Activated T-cell treated with anti-CD3 and anti-CD28 coated beads, Interleukin-2, amount 50 U/mL, for 4 hours (primary cell): Measurements from ENCODE around the gene RIMKLB. TPM values are rescaled to one million over a fixed set of nuclear protein-coding genes. Genes with fewer than 3 reads are reported as not detected.

Experiments
- ATAC-seq, 2 donors: fragments of 200-7000 bp; cut with Tn5 transposase; one replicate each; pipeline ENCODE4 v1.10.0; 2021
- DNase-seq: peaks from one replicate; pipeline ENCODE4 v3.0.0-alpha.2; 2020
- H3K27me3 Mint-ChIP-seq: one replicate; pipeline ENCODE4 v1.8.0; 2021; ENCODE audit warnings: low read depth, mixed read lengths
- H3K36me3 Mint-ChIP-seq: one replicate; pipeline ENCODE4 v1.8.0; 2022; ENCODE audit warnings: mixed read lengths; ENCODE audit not compliant: insufficient read depth
- H3K4me1 Mint-ChIP-seq: one replicate; pipeline ENCODE4 v1.8.0; 2021; ENCODE audit warnings: low read depth, mixed read lengths
- H3K4me3 Mint-ChIP-seq: one replicate; pipeline ENCODE4 v1.8.0; 2021; ENCODE audit warnings: mild to moderate bottlenecking, moderate library complexity, mixed read lengths
- H3K9me3 Mint-ChIP-seq: one replicate; pipeline ENCODE4 v1.8.0; 2021; ENCODE audit warnings: mixed read lengths
- total RNA-seq, 3 donors: library from RNA; stranded (reverse); gene quantifications; one replicate each; pipeline ENCODE4 v1.2.1, GENCODE V29; 2021

The RIMKLB gene
- total RNA-seq, 3 donors from 2014 or later = 5.7 to 7.7 (median 6.0) TPM

DNA sequence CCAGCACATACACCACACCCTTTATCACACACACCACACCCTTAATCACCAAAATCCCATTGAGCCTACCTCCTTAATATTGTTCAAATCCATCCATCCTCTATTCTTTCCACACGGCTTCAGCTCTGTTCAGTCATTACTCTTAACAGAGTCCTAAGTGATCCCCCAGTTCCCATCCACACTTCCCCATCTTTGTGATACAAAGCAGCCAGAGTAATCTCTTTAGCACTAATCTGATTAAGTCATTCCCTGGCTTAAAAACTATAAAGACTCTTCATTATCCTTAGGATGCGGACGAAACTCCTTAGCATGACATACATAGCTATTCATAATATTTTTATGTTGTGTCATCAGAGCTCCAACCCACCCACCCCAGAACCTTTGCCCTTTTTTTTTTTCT, 20.4 kb upstream of the RIMKLB start:
- DNase-seq (no peak), ATAC-seq (no peak)
- Mint-ChIP-seq H3K4me1 (peaks cover 6% of the 10 kb centered on the region), H3K36me3 (no peaks in the 10 kb centered on the region), H3K4me3 (no peak overlapping the region), H3K27me3 (no peaks in the 10 kb centered on the region), H3K9me3 (no peaks in the 10 kb centered on the region)

DNA sequence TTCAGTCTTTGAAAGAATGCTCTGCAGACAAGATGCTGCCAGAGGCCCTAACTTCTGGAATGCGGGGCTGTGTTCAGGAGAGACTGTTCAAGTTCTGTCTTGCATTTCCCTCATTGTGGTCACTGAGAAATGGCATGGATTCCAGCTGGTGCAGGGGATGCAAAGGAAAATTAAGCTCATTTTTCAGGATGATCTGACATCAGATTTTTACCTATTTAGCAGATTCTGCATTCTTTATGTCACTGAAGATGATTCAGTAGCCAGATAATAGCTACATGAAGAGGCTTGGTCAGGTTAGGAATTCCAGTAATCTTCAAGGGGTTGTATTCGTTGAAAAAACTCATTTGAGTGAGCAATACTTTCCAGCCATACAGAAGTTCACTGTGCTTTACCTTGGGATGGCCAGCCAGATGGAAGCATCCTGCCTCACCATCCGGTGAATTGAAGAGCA, 19.1 kb upstream of the RIMKLB start:
- ATAC-seq = no peak
- H3K4me3 Mint-ChIP-seq = no peak overlapping the region
- DNase-seq = no peak
- H3K36me3 Mint-ChIP-seq = no peaks in the 10 kb centered on the region
- no peaks in the 10 kb centered on the region for H3K9me3 Mint-ChIP-seq
- H3K4me1 Mint-ChIP-seq = peaks cover 6% of the 10 kb centered on the region
- no peaks in the 10 kb centered on the region for H3K27me3 Mint-ChIP-seq

DNA sequence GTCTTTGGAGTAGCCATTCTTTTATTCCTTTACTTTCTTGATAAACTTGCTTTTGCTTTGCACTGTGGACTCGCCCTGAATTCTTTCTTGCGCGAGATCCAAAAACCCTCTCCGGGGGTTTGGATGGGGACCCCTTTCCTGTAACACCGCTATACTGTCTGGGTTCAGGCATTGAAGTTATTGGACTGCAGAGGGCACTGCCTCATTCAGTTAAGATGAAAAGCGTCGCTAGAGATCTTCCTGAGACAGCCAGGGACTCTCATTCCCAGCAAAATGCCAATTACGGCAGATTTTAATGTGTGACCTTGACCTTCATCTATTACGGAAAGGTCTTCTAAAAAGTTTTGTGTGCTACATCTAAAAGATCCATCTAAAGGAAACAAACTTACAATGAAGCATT, 17.3 kb upstream of the RIMKLB start:
- Mint-ChIP-seq H3K9me3 (no peaks in the 10 kb centered on the region), H3K27me3 (no peaks in the 10 kb centered on the region), H3K4me1 (peaks cover 4% of the 10 kb centered on the region), H3K4me3 (no peak overlapping the region), H3K36me3 (no peaks in the 10 kb centered on the region)
- no peak for ATAC-seq
- DNase-seq = no peak

DNA sequence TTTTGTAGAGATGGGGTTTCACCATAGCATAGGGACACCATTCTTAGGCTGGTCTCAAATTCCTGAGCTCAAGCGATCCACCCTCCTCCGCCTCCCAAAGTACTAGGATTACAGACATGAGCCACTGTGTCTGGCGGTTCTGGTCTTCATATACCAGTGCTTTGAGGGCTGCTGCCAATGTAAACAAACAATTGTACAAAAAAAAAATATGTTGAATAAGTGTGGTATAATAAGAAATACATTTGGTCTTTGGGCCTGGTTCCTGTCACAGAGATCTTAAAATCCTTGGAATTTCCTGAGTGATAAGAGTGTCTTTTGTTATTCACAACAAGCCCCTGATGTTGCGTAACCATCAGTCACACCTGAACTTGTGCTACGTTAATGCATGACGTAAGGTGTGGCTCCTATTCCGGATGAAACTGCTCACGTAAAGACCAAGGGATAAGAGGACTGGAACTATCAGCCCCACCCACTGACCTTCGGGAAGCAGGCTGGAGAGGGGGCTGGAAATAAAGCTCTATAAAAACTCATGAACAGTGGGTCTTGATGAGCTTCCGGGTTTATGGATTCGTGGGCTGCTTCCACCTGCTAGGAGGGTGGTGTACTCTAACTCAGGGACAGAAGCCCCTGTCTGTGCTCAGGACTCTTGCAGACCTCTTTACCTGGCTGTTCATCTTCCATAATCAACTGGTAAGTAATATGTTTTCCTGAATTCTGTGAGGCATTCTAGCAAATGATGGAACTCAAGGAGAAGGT, 16.5 kb upstream of the RIMKLB start:
- H3K27me3 Mint-ChIP-seq = no peaks in the 10 kb centered on the region
- H3K4me1 Mint-ChIP-seq = peaks cover 4% of the 10 kb centered on the region
- no peak for DNase-seq
- ATAC-seq = no peak
- no peaks in the 10 kb centered on the region for H3K36me3 Mint-ChIP-seq
- no peak overlapping the region for H3K4me3 Mint-ChIP-seq
- no peaks in the 10 kb centered on the region for H3K9me3 Mint-ChIP-seq

DNA sequence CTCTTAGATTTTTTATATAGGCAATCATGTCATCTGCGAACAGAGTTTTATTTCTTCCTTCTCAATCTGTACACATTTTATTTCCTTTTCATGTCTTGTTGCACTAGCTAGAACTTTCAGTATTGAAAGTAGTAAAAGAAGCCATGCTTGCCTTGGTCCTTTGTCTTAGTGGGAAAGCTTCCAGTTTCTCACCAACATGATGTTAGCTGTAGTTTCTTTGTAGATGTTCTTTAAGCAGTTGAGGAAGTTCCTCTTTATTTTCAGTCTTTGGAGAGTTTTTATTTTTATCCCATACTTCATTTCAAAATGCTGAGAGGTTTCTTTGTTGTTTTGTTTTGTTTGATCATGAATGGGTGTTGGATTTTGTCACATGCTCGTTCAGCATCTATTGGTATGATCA, 12.7 kb upstream of the RIMKLB start:
- no peak for ATAC-seq
- Mint-ChIP-seq H3K36me3 (no peaks in the 10 kb centered on the region), H3K9me3 (no peaks in the 10 kb centered on the region)

DNA sequence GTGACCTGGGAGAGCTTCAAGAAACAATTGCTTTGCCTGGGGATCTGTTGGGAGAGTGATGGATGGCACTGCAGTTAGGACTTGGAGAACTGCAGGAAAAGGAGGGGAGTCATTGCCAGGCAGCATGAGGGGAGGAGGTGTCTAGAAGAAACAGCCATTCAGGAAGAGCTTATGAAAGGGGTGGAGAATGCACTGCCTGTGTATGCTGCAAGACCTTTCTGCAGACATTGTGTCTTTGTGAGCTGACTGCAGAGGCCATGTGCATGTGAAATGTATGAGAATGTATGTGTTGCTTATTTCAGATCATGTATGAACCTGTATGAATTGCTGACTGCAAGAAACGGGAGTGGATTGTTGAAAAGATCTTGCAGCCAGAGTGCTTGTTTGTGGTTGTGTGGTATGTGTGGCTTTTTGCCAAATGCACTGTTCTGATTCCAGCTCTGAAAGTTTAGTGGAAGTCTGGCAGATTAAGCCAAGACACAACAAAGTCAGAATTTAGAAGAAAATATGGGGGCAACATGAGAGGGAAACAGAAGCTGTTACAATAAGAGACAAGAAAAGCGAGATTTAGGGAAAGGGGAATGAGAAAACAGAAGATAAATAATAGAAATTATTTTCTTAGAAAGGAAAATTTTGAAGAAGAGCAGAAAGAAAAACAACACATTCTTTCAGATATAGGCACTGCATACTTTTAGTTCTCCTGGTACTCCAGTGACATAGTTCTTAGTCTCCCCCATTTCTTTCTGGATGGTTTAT, 9.8 kb upstream of the RIMKLB start:
- no peak for DNase-seq
- ATAC-seq = no peak
- H3K4me3 Mint-ChIP-seq = no peak overlapping the region
- H3K27me3 Mint-ChIP-seq = peaks cover 2% of the 10 kb centered on the region
- peaks cover 6% of the 10 kb centered on the region for H3K4me1 Mint-ChIP-seq
- no peaks in the 10 kb centered on the region for H3K36me3 Mint-ChIP-seq
- H3K9me3 Mint-ChIP-seq = no peaks in the 10 kb centered on the region

More for the DNA sequence above, 12.7 kb upstream of the RIMKLB start:
- Mint-ChIP-seq H3K4me1 (peaks cover 4% of the 10 kb centered on the region), H3K27me3 (peaks cover 2% of the 10 kb centered on the region), H3K4me3 (no peak overlapping the region)
- no peak for DNase-seq

DNA sequence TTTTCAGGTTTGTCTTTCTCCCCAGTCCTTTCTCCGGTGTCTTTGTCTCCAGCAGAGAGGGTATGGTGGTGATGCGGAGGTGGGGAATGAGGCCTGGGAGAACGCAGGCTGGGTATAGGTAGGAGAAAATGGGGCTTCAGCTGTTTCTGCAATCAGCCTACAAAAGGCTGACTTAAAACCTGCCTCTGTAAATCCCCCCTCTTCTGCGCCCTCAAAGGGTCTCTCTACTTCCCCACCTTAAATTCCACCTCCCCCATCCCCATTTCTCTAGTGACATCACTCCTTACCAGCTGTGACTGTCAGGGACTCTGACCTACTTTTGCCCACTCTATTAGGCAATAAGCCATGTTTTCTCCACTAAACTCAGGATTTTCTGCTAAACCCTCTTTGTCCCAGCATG, 8.1 kb upstream of the RIMKLB start:
- Mint-ChIP-seq H3K4me3 (no peak overlapping the region), H3K9me3 (no peaks in the 10 kb centered on the region), H3K27me3 (peaks cover 2% of the 10 kb centered on the region), H3K36me3 (no peaks in the 10 kb centered on the region), H3K4me1 (peaks cover 7% of the 10 kb centered on the region)
- ATAC-seq (no peak), DNase-seq (no peak)

DNA sequence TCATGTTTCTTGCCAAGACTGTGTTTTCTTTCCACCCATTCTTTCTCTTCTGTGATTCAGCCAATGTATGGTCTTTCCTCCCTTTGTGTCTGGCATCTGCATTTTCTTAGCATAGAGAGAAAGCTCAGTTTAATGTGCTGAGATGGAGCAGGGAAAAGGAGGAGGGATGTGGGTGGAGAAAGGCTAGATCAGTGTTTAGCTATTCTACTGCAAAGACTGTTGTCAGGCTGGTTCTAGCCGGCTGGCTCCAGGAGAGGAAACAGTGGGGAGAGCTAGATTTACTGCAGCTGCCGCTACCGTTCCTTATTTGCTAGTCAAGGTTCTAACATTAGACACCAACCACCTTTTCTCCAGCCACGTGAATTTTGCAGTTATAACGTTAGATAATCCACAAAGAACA, 5.2 kb upstream of the RIMKLB start:
- H3K4me1 Mint-ChIP-seq = peaks cover 14% of the 10 kb centered on the region
- no peaks in the 10 kb centered on the region for H3K9me3 Mint-ChIP-seq
- no peak for DNase-seq
- H3K4me3 Mint-ChIP-seq = no peak overlapping the region
- H3K27me3 Mint-ChIP-seq = peaks cover 2% of the 10 kb centered on the region
- H3K36me3 Mint-ChIP-seq = no peaks in the 10 kb centered on the region
- ATAC-seq = no peak

DNA sequence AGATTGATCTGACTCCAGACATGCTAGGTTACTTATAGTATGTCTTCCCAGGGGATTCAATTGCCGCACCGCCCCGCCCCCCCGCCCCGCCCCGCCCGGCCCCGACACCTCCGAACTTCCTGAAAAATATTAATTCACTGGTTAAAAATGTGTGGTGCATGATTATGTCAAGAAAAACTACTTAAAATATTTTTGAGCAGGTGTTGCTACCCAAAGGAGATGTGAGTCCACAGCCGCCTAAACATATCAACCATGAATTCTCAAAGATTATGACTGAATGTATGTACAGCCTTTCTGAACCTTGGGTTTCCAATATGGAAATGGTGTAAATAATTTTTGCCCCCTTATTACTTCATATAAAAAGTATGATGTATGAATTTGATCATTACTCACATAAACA, 2.7 kb upstream of the RIMKLB start:
- H3K4me3 Mint-ChIP-seq = no peak overlapping the region
- H3K36me3 Mint-ChIP-seq = no peaks in the 10 kb centered on the region
- no peaks in the 10 kb centered on the region for H3K9me3 Mint-ChIP-seq
- DNase-seq = no peak
- peaks cover 24% of the 10 kb centered on the region for H3K4me1 Mint-ChIP-seq
- no peaks in the 10 kb centered on the region for H3K27me3 Mint-ChIP-seq
- ATAC-seq = no peak

DNA sequence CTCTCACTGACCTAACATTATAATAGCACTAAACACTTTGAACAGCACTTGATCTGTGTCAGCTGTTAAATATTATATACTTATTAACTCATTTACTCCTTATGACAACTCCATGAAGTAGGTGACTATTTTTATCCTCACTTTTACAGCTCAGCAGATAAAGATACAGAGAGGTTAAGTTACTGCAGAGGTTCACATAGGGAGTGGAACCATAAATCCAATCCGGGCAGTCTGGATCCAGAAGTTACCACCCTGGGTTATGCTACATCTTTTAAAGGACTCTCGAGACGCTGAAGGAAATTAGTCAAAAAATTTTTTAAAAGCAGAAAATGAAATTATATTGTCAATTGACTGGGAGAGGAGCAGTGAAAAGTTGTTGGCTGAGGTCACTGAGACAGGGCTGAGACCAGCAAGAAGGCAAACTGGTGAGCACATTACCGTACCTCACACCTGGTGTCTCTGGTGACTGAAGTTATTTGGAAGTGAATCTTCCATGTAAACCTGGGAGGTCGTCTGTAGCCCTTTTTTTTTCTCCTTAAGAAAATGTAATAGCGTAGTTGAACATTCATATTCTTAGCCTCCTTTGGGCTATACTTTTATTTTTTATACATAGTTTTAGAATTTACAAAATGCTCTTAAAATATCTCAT, 1.2 kb upstream of the RIMKLB start:
- H3K4me1 Mint-ChIP-seq = peaks cover 24% of the 10 kb centered on the region
- H3K27me3 Mint-ChIP-seq = no peaks in the 10 kb centered on the region
- no peaks in the 10 kb centered on the region for H3K36me3 Mint-ChIP-seq
- no peaks in the 10 kb centered on the region for H3K9me3 Mint-ChIP-seq
- H3K4me3 Mint-ChIP-seq = peak overlapping the region; percentile 80
- DNase-seq (no peak), ATAC-seq (no peak)

DNA sequence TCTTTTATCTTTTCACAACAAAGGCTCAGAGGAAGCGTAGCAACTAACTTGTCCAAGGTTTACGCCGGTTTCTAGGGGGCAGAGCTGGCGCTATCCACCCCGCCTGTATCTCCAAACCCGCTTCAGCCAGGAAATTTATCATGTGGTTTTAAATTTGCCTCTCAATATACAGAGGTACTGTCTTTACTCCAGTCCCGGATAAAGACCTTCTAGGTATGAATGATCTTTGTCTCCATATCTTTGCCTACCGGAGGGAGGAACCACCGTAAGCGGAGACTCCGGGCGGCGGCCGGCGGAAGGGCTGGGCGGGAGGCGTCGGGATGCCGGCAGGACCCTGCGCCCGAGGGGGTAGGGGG, 693 bp upstream of the RIMKLB start:
- Mint-ChIP-seq H3K27me3 (no peaks in the 10 kb centered on the region), H3K4me3 (peak overlapping the region; percentile 80), H3K36me3 (no peaks in the 10 kb centered on the region), H3K9me3 (no peaks in the 10 kb centered on the region), H3K4me1 (peaks cover 25% of the 10 kb centered on the region)
- peak; percentile 5 to 19 for ATAC-seq
- no peak for DNase-seq

DNA sequence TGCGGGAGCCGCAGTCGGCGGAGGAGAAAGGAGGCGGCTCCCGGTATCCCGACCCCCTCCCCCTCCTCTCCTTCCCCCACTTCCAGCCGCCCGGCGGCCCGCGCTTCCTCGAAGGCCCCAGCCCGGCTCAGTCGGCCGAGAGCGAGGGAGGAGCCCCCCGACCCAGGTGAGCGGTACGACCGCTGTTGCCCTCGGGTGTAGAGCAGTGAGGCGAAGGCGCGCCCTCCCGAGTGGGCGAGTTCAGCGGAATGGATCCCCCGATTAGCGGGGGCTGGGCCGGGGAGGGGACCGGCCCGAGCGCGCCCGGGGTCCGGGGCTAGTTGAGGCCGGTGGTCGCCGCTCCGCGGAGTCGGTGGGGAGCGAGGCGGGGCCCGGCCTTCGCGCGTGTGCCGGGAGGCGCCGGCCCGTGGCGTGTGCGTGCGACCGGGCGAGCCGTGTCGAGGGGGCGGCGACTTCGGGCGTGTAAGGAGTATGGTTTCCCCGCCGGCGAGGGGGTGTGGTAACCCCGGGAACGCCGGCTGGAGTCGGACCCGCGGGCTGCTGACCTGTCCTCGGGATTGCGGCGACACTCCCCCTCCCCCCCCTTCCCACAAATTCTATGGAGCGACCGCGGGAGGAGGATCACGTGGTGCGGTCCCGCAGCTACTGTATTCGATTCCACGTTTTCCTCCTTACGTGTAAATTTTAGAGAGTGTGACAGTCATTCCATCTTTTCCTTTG, 501 bp downstream of the RIMKLB start:
- peak overlapping the region; percentile 89 for H3K4me3 Mint-ChIP-seq
- ATAC-seq (peak; percentile 57 to 62), DNase-seq (peak; percentile 37)
- H3K9me3 Mint-ChIP-seq = no peaks in the 10 kb centered on the region
- no peaks in the 10 kb centered on the region for H3K27me3 Mint-ChIP-seq
- peaks cover 19% of the 10 kb centered on the region for H3K4me1 Mint-ChIP-seq
- H3K36me3 Mint-ChIP-seq = no peaks in the 10 kb centered on the region

DNA sequence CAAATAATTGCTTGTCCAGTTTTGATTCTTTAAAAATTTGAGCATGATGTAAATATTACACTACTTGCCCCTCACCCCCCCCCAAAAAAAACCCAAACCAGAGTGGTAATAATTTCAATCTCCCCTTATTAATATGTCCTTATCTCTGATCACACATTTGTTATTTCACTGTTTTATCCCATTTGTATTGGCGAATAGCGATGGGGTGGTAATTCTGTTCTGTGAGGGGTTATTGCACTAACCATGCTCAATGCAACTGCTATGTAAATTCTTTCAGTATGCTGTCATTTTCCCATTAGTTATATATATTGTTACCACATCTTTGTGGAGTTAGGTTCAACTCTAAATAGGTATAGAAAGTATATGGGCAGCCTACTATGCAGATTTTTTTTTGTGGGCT, 1.1 kb downstream of the RIMKLB start:
- no peaks in the 10 kb centered on the region for H3K27me3 Mint-ChIP-seq

DNA sequence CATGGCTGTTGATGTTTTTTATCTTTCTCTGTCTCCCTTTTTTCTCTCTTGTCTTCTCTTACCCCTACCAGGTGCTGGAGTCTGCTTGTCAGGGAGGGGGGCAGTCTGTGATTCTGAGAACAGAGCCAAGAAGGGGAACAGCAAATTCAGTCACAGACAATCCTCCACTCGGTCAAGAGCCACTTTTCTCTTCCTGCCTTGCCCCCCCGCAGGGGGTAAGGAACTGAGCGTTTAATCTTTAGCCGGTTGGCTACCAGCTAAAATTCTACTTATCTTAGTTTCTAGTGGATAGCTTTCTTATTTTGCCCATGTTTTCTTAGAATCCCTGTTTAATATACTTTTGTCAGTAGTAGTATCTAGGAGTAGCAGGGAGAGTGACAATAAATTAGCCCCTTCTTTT, 1.9 kb downstream of the RIMKLB start:
- H3K9me3 Mint-ChIP-seq = no peaks in the 10 kb centered on the region
- peaks cover 19% of the 10 kb centered on the region for H3K4me1 Mint-ChIP-seq
- DNase-seq = no peak
- no peak for ATAC-seq
- H3K4me3 Mint-ChIP-seq = peak overlapping the region; percentile 72
- no peaks in the 10 kb centered on the region for H3K36me3 Mint-ChIP-seq
- H3K27me3 Mint-ChIP-seq = no peaks in the 10 kb centered on the region

More for the DNA sequence above, 1.1 kb downstream of the RIMKLB start:
- ATAC-seq (no peak), DNase-seq (no peak)
- H3K9me3 Mint-ChIP-seq = no peaks in the 10 kb centered on the region
- peak overlapping the region; percentile 89 for H3K4me3 Mint-ChIP-seq
- peaks cover 19% of the 10 kb centered on the region for H3K4me1 Mint-ChIP-seq
- H3K36me3 Mint-ChIP-seq = no peaks in the 10 kb centered on the region
